ENCODE measurements around the gene PKN3.

GRCh38 chr9:128747241-128747640 lies 44.9 kb downstream of the PKN3 start:
- TF ChIP-seq CTCF (IDR thresholded peaks at IDR 0.05; ENCODE audit: low read length) (no peak), EZH2phosphoT487 (IDR thresholded peaks at IDR 0.05; ENCODE audit: low read length) (no peak), EZH2 (optimal IDR thresholded peaks at IDR 0.05; ENCODE audit: low read depth, low read length) (no peak)

Measured in MM.1S (cell line).